Amniotic epithelial cell (primary cell): ENCODE results near the gene FIGNL1.
"Not testable (repeated sequence)": the region's sequence is repeated elsewhere in the genome, so short reads cannot be mapped to it uniquely, and the experiment has no call there.

Source experiments
- DNase-seq: peaks from one replicate; pipeline ENCODE4 v3.0.0-alpha.2; 2010; ENCODE audit warnings: low read depth

Gene FIGNL1

GRCh38 chr7:50471970-50472369, 21.8 kb upstream of the FIGNL1 start:
- no peak for DNase-seq

DNA sequence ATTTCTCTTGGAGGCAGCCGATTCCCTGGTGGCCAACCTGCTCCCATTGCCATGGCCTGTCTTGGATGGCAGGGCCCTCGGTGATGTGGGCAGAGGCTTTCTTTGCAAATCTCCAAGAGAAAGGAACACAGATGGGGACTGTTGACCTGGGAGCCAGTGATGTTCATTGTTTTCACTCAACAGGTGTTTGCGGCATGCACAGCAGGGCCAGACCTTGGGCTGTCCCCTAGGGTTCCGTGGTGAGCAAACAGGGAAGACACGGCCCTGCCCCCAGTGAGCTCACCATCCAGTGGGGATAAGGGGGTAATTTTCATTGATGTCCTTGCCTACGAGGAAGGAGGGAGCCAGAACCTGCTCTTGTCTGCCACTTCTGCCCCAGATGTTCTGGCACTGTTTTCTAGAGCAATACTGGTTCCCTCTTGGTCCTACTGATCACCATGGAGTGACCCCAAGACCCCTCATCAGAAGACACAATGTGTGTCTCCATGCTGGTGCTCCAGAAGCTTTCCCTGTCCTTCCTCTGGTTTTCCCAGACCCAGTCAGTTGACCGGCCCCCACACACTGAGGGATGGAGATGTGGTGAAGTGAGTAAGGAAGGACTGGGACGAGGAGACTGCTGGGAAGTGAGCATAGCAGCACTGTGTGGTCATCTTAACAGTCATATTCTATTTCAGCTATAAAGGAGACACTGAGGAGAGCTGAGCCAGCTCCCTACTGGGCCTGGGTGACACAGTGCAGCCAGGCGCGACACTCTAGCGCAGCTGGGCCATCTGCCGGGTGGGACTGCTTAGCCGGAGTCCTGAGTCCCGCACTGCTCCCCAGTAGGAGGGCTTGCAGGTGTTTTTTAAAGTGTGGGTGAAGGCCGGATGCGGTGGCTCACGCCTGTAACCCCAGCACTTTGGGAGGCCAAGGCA, 20.4 kb upstream of the FIGNL1 start:
- peak; percentile 13 for DNase-seq

- DNase-seq: no peak
Observed at GRCh38 chr7:50469181-50469580, 19.0 kb upstream of the FIGNL1 start.

- DNase-seq: peak; percentile 47
Observed at GRCh38 chr7:50467817-50468610, 17.9 kb upstream of the FIGNL1 start.

GRCh38 chr7:50466815-50467585, 16.9 kb upstream of the FIGNL1 start:
- DNase-seq: no peak

- DNase-seq: no peak
Observed at GRCh38 chr7:50463035-50463434, 12.9 kb upstream of the FIGNL1 start.

GRCh38 chr7:50462361-50462760, 12.2 kb upstream of the FIGNL1 start:
- no peak for DNase-seq

DNA sequence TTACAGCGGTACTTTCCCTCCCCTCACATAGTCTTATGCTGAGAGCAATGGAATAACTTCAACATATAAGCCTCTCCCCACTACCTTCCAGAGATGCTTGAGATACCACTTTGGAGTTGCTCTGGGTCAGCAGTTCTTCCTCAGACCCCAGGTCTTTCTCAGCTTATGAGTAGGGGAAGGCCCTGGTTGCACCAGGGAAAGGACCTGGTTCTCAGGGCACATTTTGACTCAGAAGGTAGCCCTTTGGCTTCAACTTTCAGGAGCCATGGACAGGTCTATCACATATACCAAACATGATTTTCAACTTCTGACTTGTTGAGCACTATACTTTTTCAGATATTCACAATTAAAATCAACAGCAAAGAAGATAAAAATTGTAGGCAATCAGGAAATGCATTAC, 11.5 kb upstream of the FIGNL1 start:
- no peak for DNase-seq

GRCh38 chr7:50459183-50459582, 9.0 kb upstream of the FIGNL1 start:
- DNase-seq: not testable (repeated sequence)

- not testable (repeated sequence) for DNase-seq
Observed at GRCh38 chr7:50458651-50459050, 8.5 kb upstream of the FIGNL1 start.

DNA sequence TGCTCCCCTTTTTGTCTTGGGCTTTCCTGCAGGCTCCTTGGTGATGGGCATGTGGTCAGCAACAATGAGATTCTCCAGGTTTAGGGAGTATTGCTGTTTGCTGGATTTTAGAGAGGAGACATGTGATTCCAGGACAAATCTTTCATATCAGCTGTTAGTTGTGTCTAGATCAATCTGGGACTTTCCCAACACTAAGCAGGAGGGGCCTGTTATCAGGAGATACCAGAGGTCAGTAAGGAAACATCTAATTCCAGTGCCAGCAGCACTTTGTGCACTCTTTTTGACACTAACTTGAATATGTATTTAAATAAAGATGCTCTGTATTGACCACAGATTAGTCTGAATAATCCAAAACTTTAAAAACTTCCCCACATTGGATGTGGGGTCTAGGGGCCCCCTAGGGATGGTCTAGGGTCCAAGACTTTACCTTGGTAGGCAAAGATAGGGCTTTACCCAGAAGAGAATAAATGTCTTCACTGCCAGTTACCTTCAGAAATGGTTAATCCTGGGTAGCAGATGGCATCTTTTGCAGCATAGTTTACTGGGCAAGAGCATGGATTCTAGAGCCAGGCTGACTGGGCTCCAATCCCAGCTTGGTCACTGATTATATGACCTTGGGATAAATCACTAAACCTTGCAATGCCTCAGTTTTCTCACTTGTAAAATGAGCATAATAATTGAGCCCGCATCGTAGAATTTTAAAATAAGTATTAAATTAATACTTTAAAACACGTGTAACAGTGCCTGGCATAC, 6.4 kb upstream of the FIGNL1 start:
- no peak for DNase-seq

GRCh38 chr7:50455658-50456057, 5.5 kb upstream of the FIGNL1 start:
- no peak for DNase-seq

DNA sequence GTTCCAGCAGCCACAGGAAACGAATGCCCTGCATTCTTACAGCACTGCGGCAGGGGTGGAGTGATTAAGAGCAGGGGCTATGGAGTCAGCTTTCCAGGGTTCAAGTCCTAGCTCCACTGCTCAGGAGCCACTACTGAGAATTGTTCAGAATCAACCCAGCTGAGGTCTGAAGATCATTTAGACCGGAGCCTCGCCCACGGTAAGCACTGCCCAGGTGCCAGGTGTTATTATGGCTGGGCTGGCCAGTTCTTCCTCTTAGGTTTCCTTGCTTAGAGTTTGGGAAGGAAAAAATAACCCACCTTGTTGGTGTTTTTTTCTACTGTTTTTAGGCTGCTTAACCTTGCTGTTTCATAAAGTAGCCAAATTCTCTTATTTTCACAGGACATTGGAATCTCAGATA, 4.8 kb upstream of the FIGNL1 start:
- no peak for DNase-seq

DNA sequence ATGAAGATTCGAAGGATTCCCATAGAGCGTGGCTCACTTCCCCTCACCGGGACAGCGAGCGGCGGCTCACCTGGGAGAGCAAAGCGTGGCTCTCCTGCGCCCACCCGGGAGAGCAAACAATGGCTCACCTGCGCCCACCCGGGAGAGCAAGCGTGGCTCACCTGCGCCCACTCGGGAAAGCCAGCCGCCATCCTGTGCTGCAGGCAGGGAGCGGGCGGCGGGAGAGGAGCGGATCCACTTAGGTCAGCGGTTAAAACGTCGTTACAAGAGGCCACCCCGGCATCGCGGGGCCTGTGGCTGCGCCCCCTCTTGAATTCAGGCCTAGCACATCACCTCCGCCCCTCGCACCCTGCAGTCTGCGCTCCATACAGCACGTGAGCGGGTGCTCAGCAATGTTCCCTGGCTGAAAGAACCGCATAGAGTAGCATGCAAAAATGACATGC, 461 bp upstream of the FIGNL1 start:
- no peak for DNase-seq

GRCh38 chr7:50449501-50449880, 659 bp downstream of the FIGNL1 start:
- DNase-seq: no peak

GRCh38 chr7:50448823-50449222, 1.3 kb downstream of the FIGNL1 start:
- DNase-seq: no peak

DNA sequence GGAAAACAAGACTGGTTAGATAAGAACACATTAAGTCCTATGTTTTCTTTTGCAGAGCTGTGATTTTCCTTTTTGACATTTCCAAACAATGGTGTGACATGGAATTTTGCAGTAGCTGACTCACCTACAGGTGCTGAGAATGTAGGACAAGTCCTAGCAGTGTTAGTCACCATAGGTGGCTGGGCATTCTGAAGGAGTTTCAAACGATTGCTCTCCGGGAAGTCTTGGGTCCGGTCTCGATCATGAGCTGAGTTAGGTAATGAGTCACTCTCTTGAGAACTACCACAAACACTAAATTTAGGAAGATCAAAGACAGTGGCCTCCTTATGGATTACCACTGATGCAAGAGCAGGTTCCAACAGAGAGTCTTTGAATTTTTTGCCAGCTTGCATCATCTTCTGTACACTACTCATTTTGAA, 3.6 kb downstream of the FIGNL1 start:
- peak; percentile 87 for DNase-seq

DNA sequence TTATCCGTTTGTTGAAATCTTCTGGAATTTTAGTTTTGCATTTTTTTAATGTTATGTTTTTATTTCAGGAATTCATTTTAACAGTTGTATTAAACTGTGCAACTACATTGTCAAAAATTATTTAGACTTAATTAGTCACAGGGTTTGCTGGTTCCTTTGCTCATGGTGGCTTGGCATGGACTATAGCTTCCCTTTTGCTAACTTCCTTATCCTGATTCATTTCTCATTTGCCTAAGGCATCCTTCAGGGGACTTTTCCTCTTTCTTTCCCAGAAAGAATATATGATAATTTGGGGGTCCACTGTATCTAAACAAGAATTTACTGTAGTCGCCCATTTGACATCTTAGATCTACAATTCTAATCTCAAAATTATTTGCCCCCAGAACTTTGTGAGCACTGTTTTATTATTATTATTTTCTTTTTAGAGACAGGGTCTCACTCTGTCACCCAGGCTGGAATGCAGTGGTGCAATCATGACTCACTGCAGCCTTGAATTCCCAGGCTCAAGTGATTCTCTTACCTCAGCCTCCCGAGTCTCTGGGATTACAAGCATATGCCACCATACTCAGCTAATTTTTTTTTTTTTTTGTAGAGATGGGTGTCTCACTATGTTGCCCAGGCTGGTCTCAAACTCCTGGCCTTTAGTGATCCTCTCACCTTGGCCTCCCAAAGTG, 13.9 kb downstream of the FIGNL1 start:
- DNase-seq: peak; percentile 80

DNA sequence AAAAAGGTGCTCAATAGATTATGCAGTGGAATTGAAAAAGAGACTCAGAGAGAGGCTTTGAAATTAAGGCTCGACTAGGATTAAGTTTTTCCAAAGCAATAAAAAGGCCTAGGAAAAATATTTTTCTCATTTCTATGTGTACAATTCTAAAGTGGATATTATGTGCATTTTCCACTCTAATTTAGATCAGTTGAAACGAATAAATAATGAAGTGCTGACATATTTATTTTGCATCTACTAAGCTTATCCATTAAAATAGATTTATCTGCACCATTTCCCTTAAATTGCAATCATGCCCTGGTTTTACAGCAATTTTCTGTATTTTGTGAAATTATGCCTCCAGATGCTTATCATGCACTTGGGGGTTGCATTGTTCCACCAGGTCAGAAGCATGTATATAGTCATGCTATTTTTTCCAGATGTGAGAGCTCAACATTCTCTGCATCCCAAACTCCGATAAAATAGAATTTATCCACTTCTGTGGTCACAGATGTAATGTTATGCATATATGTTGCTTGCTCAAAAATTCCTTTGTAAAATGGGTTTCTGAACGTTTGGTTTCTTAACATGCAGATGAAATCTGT, 18.3 kb downstream of the FIGNL1 start:
- DNase-seq: no peak

DNA sequence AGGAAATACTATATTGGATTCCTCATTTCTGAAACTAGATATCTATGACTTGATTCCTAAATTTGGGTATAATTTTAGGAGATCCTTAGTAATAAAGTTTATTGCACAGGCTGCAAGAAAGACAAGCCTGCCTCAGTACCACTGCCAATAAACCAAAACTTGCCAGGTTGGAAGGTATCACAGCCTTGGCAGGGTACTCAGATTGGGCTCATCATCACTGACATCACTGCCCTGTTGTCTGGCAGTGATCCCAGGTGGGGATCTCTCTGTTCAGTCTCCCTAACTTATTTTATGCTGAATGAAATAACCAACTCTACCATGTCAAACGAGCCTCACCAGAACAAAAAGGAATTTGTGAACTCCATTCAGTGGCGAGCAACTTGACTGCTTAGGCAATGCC, 18.8 kb downstream of the FIGNL1 start:
- no peak for DNase-seq

DNA sequence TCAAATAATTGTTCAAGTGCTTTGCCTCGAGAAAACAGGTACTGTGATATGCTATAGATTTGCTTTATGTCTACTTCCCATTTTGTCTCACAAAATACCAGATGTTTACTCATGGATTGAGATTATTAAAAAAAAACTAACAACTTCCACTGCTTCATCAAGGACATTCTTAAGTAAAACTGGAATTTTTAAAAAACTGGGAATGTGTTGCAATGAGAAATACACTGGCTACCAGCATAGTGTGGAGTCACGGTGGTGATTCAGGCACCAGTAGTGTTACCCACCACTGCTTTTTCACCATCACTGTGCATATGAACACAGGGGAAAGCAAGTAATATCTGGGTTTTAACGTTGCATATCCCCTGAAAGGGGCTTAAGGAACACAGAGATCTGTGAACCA, 21.2 kb downstream of the FIGNL1 start:
- no peak for DNase-seq
